ENCODE data around the gene C1QB. TPM values are rescaled to one million over a fixed set of nuclear protein-coding genes. Genes with fewer than 3 reads are reported as not detected.
A peak's percentile ranks its signal among the peaks of the same experiment; 100 is the strongest.
"Not testable (repeated sequence)": the region's sequence is repeated elsewhere in the genome, so short reads cannot be mapped to it uniquely, and the experiment has no call there.

Gene C1QB
- total RNA-seq, 1 donor from 2014 or later, result 14.1 TPM

GRCh38 chr1:22699681-22700520 is 46.9 kb downstream of the C1QB start:
- DNase-seq, result no peak

GRCh38 chr1:22702296-22703085 is 49.5 kb downstream of the C1QB start:
- no peak for DNase-seq

DNA sequence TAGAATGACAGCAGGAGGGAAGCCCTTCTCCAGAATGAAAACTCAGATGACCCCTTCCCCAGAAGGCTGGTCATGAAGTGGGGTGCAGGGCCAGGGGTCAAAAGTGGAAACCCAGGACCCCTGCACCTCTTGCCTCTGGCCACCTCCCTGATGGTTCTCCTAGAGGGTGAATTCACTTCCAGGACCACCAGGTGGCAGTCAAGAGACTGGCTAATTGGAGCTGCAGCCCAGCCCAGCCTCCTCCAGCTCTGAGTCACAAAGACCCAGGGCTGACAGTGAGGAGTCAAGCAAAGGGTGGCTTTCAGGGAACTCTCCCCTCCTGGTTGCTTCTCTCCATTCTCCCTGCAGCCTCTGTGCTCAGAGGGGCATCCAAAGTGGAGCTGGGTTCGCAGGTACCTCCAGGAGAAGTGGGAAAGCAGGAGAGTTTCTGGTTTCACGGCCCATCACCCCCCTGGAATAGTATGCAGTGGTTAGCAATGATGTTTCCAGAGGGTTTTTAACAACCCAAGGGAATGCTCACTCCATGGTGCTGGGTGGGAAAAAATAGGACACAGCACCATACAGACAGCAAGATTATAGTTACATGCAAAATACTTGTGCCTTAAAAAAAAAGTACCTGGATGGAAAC is 51.5 kb downstream of the C1QB start:
- DNase-seq, result peak; percentile 62

DNA sequence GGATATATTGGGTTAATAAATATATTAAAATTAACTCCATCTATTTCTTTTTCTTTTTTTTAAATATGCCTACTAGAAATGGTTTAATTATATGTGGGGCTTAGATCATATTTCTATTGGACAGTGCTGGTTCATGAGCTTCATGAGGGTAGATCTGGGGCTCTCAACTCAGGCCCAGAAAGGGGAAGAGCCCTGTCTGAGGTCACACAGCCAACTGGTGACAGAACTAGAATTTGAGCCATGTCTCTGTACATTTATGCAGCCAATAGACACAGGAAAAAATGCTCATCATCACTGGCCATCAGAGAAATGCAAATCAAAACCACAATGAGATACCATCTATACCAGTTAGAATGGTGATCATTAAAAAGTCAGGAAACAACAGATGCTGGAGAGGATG is 52.5 kb downstream of the C1QB start:
- DNase-seq, result no peak

GRCh38 chr1:22706100-22706499 is 53.1 kb downstream of the C1QB start:
- not testable (repeated sequence) for DNase-seq

DNA sequence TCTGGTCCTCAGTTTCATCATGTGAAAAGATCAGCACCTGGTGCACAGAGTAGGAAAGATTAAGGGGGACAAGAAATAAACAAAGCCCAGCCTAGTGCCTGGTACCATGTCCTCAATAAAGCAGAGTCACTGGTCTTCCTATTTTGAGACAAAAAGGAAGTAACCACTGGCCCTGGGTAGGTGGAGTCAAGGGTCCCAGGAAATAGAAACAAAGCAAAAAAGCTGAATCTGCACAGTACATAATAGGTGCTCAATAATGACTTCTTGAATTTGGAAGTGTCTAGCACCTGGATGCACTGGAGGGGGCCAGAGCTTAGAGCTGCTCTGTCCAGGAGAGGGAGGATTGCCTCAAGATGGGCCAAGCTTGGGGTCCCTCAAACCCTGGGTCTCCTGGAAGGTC is 55.7 kb downstream of the C1QB start:
- DNase-seq, result no peak

GRCh38 chr1:22709227-22709626 is 56.2 kb downstream of the C1QB start:
- DNase-seq, result no peak

- DNase-seq, result peak; percentile 53
Observed at GRCh38 chr1:22709891-22710700, 57.1 kb downstream of the C1QB start.

DNA sequence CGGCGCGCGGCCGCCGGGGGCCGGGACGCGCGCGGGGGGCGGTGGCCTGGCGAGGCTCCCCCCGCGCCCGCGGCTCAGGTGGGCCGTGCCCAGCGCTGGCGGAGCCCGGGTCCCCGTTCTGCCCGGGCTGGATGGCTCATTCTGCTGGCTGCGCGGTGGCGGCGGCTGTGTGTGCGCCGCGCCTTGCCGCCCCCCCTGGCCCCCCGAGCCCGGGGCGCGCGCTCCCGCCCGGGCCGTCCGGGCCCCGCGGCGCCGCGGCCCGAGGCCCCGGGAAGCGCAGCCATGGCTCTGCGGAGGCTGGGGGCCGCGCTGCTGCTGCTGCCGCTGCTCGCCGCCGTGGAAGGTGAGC is 57.6 kb downstream of the C1QB start, which contains the start of gene EPHB2:
EPHB2 (plus strand) TSS at position 139 of the 349 bp plus-strand sequence; CDS start at position 283, 144 bp downstream.
- peak; percentile 53 for DNase-seq

DNA sequence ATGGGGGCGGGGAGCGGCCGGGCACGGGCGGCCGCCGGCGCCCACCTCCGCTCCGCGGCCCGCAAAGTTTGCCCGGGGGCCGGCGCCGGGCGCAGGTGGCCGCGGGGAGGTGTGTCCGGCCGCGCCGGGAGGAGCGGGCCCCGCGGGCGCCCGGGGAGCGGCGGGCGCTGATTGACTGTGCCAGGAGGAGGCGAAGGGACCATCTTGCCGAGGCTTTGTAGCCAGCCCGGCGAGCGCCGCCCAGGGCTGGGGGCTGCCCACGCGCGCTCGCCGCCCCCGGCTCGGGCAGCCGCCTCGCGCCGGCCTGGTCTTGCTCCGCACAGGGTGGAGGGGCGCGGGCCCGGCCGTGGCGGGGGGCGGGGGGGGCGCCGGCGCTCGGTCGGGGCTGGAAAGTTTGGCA is 58.0 kb downstream of the C1QB start:
- no peak for DNase-seq

Small RNA genes lying within 50 kb of the gene (small RNA-seq; reads per million reads assigned to genes)
- gene MIR6127 (ENCODE audit: low replicate concordance), result not detected

Other genes starting within 250 kb of the C1QB start
- gene ZBTB40, start 201.4 kb upstream of the C1QB start, total RNA-seq, result 11.2 TPM
- not detected for gene EPHA8, start 89.7 kb upstream of the C1QB start, total RNA-seq
- gene C1QA, start 16.6 kb upstream of the C1QB start, total RNA-seq, result 37.7 TPM
- 24.7 TPM for gene C1QC, start 9.6 kb upstream of the C1QB start, total RNA-seq
- 13.6 TPM for gene EPHB2, start 57.6 kb downstream of the C1QB start, total RNA-seq